HG03060 (cell line): ENCODE measurements around the gene DCAF12.

Source experiments
- ATAC-seq: cut with Tn5 transposase; IDR thresholded peaks from one replicate; pipeline ENCODE4 v1.9.1; 2021; ENCODE audit warnings: low read depth, moderate number of reproducible peaks; ENCODE audit not compliant: unreplicated experiment

DCAF12 gene

DNA sequence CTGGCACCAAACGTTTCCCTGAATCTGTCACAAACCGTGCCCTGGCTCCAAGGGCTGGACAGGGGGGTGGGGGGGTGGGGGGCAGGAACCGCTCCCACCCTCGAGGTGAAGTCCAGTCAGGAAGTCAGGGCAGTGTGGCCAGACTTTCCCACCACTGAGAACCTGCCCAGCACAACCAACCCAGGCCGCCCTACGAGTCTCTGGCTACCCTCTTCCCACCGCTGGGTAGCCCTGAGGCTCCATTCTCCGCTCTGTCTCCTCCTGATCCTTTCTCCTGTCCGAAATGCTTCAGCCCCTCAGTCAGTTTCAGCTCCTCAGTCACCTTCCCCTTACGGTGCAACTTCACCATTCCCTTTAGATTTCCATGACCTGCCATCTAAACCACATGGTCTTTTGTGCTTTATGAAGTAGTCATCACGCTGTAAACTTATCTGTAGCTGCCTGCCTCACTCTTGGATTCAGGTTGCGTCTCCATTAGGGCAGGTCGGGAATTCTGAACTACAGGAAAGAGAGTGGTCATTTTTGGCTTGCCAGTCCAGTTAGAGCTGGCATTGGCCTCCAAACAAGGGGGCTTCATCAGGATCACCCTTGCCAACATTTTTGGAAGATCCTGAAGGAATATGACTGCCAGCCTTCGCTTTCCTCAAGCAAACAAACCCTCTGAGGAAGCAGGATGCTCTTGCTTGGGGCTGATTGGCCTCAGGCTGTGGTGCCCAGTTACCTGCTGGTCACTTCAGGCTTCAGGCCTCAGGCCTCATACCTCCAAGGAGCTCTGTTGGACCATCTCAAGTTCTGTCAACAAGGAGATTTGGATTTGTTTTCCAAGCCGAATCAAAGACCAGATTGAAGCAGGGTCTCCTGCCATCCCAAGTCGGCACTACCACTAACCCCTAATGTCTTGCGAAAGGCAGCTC lies 794 bp upstream of the DCAF12 start:
- ATAC-seq = no peak

DNA sequence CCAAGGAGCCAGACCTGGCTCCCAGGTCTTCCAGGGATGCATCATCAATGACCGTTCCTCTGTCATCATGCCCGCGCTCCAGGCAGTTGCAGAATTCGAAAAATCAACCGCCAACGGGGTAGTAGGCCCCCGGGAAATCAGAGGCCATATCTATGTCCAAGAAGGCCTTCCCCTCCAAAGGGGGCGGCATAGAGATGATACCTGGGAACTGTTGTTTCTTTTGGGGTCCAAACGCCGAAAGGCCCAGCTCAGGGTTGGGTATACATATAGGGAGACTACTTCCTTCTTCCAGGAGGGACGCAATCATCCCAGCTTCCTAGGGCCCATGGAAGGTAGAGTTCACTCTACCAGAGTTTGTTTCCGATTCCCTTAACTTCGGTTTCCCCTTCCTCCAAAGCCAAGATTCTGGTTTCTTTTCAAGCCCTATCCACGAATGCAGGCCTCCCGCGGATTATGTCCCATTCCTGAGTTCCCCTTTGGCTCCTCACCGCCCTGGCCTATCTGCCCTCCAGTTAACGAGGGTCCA lies 754 bp downstream of the DCAF12 start:
- ATAC-seq = no peak

DNA sequence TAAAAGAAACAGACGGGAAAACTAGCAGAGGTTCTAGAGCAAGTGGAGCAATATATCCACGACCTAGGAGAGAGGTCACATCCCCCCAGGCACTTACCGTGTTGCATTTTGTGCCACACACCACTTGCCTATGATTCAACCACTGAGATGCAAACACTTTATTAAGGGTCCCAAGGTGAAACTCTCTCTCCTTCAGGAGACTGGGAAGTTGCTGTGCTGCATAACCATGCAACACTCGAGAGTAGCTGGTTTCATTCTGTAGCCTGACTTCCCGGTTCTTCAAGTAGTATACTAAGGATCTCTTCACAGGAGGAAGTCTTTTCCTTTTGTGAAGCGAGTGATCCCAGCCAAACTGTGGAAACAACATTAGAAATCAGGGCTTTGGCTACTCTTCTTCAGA lies 1.6 kb downstream of the DCAF12 start:
- ATAC-seq = no peak

DNA sequence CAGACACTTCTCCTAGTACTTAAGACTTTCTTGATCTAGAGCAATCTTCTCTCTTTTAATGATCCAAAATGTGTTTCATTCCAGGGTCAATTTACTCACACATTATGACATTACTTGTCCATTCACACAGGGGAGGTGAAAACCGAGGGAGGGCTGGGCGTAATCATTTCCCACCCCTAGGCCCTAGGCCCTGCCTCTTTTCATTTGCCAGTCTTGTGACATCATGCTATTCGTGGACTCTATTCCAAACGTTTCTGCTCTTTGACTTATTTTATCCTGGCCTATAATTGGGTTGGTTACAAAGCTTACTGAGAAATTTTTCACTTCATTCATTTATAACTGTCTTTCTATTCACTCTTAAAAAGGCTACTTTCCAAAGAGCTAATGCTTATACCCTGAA lies 2.4 kb downstream of the DCAF12 start:
- no peak for ATAC-seq

DNA sequence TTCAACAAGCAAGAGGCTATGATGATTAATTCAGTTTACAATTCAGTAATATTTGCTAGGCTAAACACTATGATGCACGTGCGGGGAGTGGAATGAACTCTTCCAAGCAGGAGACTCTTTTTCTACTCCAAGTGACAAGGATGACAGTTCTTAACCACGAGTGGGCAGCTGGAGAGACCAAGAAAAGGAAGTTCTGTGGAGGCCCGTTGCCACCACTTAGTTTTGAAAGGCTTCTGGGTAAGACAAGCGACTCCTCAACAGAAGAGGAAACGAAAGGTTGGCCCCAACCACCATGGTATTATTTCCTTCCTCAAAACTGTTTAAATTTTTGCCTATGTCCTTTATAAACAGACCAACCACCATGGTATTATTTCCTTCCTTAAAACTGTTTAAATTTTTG lies 2.8 kb downstream of the DCAF12 start:
- no peak for ATAC-seq

DNA sequence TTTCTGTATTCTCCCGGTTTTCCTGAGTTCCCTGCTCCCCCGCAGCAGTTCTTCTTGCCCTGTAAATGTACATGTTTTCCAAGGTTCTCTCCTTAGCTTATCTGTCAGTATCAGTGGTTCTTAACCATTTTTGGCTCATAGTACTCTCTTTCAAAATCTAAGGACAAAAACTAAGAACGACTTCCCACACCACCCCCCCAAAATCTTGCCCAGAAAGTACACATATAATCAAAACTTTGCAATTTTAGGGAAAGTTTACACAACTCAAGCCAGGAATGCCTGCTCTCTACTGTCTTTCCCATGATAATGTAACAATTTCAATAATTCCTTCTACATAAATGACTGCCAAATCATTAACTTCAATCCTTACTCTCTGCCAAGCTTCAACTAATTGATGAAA lies 4.5 kb downstream of the DCAF12 start:
- no peak for ATAC-seq

DNA sequence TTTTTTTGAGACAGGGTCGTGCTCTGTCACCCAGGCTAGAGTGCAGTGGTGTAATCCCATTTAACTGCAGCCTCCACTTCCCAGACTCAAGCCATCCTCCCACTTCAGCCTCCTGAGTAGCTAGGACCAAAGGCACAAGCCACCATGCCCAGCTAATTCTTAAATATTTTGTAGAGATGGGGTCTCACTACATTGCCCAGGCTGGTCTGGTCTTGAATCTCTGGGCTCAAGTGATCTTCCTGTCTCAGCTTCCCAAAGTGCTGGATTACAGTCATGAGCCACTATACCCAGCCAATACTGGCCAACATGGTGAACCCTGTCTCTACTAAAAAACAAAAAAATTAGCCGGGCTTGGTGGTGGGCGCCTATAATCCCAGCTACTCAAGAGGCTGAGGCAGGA lies 6.8 kb downstream of the DCAF12 start:
- ATAC-seq = no peak

DNA sequence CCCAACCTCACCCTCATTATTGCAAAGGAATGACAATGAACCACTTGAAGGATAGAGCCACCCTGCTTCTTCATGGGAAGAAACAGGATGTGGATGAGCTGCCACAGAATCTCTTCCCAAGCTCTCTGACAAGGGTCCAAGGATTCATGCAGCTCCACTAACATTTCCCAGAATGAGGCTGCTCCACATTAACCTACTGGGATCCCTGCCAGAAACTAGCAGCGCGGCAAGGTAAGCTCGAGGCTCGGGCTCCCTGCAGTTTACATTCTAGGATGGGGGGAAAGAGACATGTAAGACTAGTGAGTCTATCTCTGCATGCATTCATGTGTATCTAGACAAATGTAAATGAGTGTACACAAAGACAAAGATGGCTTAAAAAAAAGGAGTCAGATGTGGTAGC lies 12.1 kb downstream of the DCAF12 start:
- ATAC-seq = no peak

DNA sequence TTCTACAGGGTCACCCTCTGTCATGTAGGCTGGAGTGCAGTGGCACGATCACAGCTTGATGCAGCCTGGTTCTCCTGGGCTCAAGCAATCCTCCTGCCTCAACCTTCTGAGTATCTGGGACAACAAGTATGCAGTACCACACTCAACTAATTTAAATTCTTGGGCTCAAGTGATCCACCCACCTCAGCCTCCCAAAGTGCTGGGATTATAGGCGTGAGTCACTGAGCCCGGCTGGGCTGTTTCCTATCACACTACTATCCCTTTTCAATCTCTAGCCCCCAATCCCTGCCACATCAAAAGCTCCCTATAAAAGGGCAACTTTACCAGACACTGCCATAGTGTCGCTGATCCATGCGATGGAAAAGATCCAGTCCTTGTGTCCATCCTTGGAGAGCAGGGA lies 20.4 kb downstream of the DCAF12 start:
- no peak for ATAC-seq

DNA sequence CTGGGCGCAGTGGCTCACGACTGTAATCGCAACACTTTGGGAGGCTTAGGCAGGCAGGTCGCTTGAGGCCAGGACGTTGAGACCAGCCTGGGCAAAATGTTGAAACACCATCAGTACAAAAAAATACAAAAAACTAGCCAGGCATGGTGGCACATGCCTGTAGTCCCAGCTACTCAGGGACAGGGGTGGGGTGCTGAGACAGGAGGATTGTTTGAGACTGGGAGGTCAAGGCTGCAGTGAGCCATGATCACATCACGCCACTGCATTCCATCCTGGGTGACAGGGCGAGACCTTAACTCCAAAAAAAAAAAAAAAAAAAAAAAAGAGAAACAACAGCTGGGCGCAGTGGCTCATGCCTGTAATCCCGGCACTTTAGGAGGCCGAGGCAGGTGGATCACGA lies 23.7 kb downstream of the DCAF12 start:
- ATAC-seq = no peak

DNA sequence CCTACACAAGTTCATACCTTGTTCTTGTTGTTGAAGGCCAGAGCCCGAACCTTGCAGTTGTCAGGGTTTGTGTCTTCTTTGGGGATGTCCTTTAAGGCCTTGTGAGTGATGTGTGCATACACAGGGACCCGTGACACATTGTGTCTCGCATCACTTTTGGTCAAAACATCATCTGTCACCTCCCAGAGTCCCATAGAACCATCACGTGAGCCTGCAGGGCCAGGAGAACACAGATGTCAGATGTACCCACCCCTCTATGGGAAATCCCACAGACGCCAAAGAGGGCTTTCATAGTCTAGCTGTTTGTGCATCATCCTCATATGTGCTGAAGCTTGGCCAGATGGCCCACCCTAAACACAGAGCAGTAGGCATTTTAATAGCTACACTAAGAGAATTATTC lies 28.2 kb downstream of the DCAF12 start:
- ATAC-seq = peak; percentile 47

DNA sequence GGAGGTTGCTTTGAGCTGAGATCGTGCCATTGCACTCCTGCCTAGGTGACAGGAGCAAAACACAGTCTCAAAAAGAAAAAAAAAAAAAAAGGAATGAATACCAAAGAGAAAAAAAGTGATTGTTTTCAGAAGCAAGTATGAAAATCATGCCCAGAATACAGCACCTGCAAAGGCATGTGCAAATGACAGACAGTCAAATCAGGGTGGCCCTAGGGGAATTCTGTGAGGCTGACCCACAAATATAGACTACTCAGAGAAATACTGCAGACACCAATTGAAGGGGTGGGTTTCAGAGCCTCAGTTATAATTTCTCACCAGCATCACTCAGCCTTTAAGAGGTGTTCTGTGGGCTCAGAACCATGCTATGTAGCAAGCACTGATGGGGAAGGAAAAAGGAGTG lies 28.6 kb downstream of the DCAF12 start:
- peak; percentile 75 for ATAC-seq

DNA sequence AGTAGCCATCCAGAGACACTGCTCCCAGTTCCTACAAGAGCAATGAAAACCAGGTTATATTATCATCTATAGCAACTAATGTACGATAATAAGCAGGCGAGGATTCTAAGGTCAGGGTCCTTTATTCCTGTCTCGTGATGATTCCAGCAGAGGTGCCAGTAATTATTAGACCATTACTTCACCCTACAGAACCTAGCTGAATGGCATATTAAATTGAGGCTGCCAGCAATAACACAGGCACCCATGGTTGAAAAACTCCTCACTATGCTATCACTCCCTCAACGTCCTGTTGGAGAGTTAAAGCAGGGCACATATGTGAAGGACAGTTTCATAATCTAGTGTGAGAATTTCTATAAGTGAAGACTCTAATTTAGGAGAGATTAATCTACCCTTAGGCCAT lies 29.7 kb downstream of the DCAF12 start:
- ATAC-seq = no peak

DNA sequence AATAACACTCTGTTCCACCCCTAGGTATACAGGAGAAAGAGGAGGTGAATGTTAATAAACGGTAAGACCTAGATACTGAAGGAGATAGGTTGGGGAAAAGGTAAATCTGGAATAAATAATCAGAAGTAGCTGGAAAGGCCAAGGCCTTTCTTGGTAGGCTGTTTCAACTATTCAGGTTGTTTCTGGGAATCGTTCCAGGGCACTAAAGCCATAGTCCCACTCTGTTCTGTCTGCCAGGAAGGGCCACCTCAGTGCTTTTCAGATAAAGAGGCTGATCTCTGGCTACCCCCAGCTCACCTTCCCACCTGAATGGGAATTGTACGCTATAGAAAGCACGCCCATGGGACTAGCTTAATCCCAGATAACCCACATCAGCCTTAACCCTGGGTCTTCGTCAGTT lies 32.9 kb downstream of the DCAF12 start:
- ATAC-seq = no peak

DNA sequence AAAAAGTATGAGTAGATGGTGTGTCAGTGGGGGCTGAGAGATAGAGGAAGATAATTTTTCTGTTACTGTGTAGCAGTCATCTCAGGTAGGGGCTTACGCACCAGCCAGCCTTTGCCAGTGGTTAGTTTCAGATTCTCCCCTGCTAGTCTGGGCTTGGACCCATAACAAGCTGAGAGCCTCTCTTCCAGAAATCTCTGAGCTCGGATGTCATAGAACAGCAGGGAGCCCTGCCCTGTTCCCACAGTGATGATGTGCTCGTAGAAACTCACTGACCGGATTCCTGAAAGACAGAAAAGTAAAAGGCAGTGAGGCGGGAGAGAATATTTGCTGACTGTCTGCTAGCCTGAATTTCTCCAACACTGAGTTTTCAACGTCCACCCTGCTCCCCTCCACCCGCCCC lies 37.2 kb downstream of the DCAF12 start:
- no peak for ATAC-seq

DNA sequence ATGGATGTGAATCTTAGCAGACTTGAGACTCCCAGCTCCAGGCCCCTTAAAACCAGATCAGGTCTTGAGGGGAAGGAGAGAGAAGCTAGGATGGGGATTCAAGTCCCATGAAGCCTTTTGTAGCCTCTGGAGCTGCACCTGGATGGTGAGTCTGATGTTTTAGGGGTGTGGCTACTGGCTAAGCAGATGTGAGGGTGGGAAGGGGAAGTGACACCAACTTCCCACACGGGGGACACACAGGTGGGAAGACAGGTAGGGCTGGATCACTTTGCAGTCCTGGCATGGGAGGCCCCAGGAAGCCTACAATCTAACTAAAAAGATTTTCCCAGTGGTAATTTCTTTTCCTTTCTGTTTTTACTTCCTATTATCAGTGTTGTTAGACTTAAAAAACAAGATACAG lies 39.1 kb downstream of the DCAF12 start:
- ATAC-seq = no peak

DNA sequence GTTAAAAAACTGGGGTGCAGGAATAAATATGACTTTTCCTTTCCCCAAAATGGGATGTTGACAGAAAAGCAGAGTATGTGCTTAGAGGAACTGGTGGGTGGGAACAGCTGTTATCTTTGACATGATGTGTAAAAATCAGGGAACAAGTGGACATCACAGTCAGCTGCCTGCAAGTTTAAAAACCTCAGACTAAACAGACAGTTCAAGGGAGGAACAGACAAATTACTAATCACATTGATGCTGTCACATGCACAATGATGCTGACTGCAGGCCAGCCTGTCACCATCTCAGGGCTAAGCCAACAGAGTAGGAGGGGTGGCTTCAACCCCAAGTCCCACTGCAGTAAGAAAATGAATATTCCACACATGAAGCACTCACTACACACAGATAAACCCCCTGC lies 39.6 kb downstream of the DCAF12 start:
- no peak for ATAC-seq

DNA sequence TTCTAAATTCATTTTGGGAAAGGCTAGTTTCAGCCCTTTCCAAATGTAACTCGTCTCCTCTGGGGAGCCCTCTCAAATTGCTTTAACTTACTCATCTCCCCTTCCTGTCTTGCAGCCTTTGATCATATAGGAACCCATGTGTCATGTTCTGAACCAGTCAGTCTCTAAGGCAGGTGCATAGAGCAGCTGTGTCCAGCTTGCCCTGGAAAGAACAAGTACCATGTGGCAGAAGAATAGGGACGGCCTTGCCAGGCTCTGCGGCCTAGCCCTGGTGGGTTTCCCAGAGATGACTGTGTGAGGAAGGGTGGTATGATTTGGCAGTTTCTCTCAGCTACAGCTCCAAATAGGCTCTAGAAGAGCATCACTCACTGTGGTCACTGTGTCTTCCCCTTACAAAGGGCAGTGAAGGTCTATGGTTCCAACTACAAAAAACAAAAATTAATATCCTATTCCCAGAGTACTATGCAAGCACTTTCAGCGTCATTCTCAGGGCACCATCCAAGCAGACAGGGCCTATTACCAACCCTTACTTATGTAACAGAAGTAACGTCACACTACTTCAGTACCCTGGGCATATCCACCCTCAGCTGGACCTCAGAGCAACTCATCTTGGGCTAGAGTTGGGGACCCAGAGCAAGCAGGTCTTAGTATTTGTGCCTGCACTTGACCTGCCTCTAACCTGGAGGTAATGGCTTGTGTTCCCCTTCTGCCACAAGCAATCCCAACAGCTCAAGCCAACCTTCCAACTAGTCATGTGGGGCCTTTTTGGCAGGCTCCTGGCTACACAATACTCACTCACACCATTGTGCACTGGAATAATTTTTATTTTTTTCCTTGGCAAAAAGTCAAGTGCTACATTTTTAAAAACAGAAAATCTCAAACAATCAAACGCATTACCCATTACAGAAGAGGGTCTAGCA lies 40.7 kb downstream of the DCAF12 start:
- no peak for ATAC-seq

DNA sequence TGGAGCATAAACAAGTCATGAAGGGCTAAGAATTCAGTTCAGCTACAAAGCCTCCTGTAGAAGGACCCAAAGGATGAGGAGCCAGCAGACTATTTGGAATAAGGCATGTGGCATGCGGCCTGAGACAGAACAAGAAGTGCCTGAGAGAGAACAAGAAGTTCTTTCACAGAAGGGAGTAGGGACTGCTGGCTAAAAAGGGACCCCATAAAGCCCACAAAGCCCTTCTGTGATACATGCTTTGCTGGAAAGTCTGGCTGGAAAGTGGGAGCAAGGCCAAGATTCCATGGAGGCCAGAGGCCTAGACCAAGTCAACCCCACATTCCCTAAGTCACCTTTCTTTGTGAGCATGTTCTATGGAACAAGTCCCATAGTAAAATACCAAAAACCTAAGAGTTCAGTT lies 41.9 kb downstream of the DCAF12 start:
- ATAC-seq = no peak

DNA sequence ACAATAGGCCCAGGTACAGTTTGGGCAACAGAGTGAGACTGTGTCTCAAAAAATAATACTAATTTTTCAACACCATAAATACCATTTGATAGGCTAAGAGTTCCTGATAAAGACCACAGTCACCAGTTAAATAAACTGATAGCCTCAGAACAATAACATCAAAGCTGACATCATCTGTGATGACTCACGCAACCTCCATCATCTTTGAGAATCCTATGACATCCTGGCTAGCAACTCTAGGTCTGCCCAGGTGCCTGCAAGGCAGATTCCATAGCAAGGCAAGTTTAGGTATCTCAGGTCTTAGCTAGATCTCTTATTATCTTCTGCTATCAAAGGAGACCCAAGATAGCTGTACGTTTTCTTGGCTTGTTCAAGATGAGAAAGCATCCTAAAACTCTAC lies 47.3 kb downstream of the DCAF12 start:
- ATAC-seq = no peak

DNA sequence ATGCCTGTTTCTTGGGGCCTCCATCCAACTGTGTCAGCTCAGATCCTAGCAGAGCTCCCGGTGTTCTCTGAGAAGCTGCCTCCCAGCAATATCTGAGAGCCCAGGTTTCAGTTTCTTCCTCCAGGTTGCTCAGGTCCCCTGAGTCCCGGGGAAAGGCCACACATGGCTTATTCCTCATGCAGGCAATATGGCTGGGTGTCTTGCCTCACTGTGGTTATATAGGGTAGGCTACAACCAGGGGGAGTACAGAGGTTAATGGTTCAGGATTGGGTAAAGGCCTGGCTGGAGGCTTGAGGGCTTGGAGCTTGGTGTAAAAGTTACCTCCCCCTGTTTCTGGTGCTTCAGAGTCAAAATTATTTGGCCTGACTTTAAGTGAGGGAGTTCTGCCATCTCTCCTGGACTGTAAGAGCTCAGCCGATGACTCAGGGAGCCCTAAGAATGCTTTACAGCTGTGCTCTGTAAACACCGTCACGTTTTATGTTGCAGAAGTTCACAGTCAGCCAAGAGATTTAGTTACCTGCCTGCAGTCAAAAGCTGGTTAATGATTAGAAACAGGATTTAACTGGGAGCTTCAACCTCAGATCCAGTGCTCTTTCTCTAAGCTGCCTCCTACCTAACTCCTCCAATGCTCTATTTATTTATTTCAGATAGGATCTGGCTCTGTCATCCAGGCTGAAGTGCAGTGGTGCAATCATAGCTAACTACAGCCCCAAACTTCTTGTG lies 53.5 kb downstream of the DCAF12 start:
- no peak for ATAC-seq
